ENCODE data around the gene PDE4B. TPM values are rescaled to one million over a fixed set of nuclear protein-coding genes. Genes with fewer than 3 reads are reported as not detected.

The PDE4B gene
- total and polyA plus RNA-seq, 12 donors: 1.2 to 14.9 (median 3.9) TPM

DNA sequence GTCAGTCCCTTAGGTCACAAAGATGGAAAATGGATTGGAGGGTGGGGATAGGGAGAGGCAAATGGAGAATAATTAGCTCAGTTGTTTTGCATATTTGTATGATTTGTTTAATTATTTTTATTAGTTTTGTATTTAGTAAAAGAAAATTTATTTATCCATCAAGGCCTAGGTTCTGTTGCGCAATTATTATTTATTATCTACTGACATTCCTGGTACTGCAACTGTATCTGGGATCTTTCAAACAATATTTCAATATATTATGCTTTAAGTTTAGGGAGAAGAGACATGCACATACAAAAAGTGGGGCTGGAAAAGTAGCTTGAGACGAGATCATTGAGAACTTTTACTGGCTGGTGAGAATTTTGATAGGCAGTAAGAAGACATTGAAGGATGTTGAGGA is 424.9 kb downstream of the PDE4B start:
- H3K27me3 ChIP-seq: no peaks in the 10 kb centered on the region
- H3K9me3 ChIP-seq (replicated peaks in 1 of 3): no peaks in the 10 kb centered on the region
- WGBS, 4 donors: 90 to 96% (median 92%) methylated on average over 2 of the region's 2 CpGs
- H3K36me3 ChIP-seq (replicated peaks in 1 of 2): no peaks in the 10 kb centered on the region
- no peak for TF ChIP-seq POLR2A (IDR thresholded peaks at IDR 0.05)
- TF ChIP-seq, protein P1, sequence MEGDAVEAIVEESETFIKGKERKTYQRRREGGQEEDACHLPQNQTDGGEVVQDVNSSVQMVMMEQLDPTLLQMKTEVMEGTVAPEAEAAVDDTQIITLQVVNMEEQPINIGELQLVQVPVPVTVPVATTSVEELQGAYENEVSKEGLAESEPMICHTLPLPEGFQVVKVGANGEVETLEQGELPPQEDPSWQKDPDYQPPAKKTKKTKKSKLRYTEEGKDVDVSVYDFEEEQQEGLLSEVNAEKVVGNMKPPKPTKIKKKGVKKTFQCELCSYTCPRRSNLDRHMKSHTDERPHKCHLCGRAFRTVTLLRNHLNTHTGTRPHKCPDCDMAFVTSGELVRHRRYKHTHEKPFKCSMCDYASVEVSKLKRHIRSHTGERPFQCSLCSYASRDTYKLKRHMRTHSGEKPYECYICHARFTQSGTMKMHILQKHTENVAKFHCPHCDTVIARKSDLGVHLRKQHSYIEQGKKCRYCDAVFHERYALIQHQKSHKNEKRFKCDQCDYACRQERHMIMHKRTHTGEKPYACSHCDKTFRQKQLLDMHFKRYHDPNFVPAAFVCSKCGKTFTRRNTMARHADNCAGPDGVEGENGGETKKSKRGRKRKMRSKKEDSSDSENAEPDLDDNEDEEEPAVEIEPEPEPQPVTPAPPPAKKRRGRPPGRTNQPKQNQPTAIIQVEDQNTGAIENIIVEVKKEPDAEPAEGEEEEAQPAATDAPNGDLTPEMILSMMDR (IDR thresholded peaks at IDR 0.05): no peak
- DNase-seq: no peak
- H3K4me1 ChIP-seq (replicated peaks in 1 of 2): no peaks in the 10 kb centered on the region
- H3K27ac ChIP-seq: no peak overlapping the region
- intact Hi-C loops (cut with DNase I): no loop called here
- no peak overlapping the region for H3K4me3 ChIP-seq

DNA sequence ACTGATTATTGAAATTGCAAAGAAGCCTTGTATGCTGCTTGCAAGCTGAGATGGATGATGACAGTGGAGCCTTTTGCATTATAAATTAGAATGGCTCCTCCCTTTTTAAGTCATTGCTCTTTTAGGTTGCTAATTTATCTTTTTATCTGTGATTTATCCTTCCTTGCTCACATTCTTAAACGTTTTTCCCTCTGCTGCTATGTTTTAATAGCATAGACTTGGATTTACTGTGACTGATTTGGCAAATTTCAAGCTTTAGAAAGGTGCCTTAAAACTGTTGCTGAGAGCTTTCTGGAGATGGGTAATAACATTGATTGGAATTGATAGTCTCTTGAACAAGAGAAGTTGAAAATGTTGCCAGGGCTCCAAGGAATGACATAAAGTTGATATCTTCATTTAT is 427.8 kb downstream of the PDE4B start:
- H3K27ac ChIP-seq: no peak overlapping the region
- intact Hi-C loops (cut with DNase I): no loop called here
- no peaks in the 10 kb centered on the region for H3K36me3 ChIP-seq (replicated peaks in 1 of 2)
- no peak for TF ChIP-seq POLR2A (IDR thresholded peaks at IDR 0.05)
- TF ChIP-seq, protein P1 (IDR thresholded peaks at IDR 0.05): no peak
- H3K9me3 ChIP-seq (replicated peaks in 1 of 3): no peaks in the 10 kb centered on the region
- no peaks in the 10 kb centered on the region for H3K4me1 ChIP-seq (replicated peaks in 1 of 2)
- H3K4me3 ChIP-seq: no peak overlapping the region
- DNase-seq: no peak
- 5 to 9% (median 9%) methylated on average over 1 of the region's 1 CpG for WGBS, 4 donors
- H3K27me3 ChIP-seq: no peaks in the 10 kb centered on the region

DNA sequence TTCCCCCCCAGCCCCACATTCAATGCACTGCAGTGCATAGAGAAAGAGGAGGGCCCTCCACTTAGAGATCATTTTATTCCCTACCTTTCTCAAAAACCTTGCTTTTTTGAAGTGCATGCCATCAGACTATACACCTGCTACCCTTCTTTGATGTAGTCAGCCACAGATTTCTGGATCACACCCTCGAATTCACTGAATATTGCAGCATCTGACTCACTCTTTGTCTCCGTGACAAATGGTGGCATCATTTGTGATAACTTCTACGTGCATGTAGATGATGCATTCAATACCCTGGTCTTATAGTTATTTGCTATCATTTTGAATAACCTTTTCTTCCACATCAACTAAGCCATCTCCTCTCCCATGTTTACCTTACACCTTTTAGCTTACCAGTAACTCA is 431.0 kb downstream of the PDE4B start:
- H3K36me3 ChIP-seq (replicated peaks in 1 of 2): no peaks in the 10 kb centered on the region
- H3K27me3 ChIP-seq: no peaks in the 10 kb centered on the region
- H3K4me1 ChIP-seq (replicated peaks in 1 of 2): no peaks in the 10 kb centered on the region
- no peak overlapping the region for H3K27ac ChIP-seq
- H3K4me3 ChIP-seq: no peak overlapping the region
- DNase-seq: no peak
- 52 to 76% (median 69%) methylated on average over 3 of the region's 3 CpGs for WGBS, 4 donors
- TF ChIP-seq, protein P1 (IDR thresholded peaks at IDR 0.05): no peak
- no peak for TF ChIP-seq POLR2A (IDR thresholded peaks at IDR 0.05)
- intact Hi-C loops (cut with DNase I): no loop called here
- no peaks in the 10 kb centered on the region for H3K9me3 ChIP-seq (replicated peaks in 1 of 3)

DNA sequence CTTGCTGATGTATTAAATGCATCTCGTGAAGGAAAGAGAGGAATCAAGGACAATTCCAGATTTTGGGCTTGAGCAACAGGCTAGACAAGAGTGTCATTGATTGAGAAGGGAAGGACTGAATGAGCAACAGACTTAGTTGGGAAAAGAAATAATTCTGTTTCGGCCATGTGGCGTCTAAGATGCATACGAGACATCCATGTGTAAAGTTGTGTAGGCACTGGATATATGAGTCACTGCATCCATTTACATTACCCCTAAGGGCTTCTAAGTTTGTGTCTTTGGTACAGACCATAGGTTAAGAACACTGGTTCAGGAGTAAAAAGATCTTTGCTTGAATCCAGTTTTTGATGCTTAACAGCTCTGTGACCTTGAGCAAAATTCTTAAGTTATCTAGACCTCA is 434.3 kb downstream of the PDE4B start:
- Histone ChIP-seq H3K27ac (no peak overlapping the region), H3K4me1 (replicated peaks in 1 of 2) (no peaks in the 10 kb centered on the region), H3K9me3 (replicated peaks in 1 of 3) (no peaks in the 10 kb centered on the region), H3K36me3 (replicated peaks in 1 of 2) (no peaks in the 10 kb centered on the region), H3K27me3 (no peaks in the 10 kb centered on the region), H3K4me3 (no peak overlapping the region)
- no peak for DNase-seq
- intact Hi-C loops (cut with DNase I): no loop called here
- TF ChIP-seq, protein P1 (IDR thresholded peaks at IDR 0.05): no peak
- no peak for TF ChIP-seq POLR2A (IDR thresholded peaks at IDR 0.05)
- WGBS, 4 donors: 75 to 89% (median 89%) methylated on average over 4 of the region's 4 CpGs
